GM08714 (cell line): ENCODE data around the gene C1D.

Experiments used
- H3K4me3 ChIP-seq: fragments of 200-500 bp; sonication (Bioruptor generic); 2 replicates; pipeline ENCODE4 v1.5.1; 2014; ENCODE audit warnings: mild to moderate bottlenecking, low read length, inconsistent platforms
- ZNF274 ChIP-seq: IDR thresholded peaks from 2 replicates; pipeline ENCODE4 v1.6.1; 2012; ENCODE audit warnings: mild to moderate bottlenecking, low read depth, low read length

The C1D gene

GRCh38 chr2:68062680-68063387, at the start of gene C1D:
Gene C1D (minus strand): TSS chr2:68063004. CDS start chr2:68047310, 15,694 bp downstream.
- no peak for TF ChIP-seq ZNF274
- H3K4me3 ChIP-seq = peak within 1 kb of the TSS; percentile 97

GRCh38 chr2:68110102-68110501, 47.3 kb upstream of the C1D start:
- no peak for TF ChIP-seq ZNF274
- no peak overlapping the region for H3K4me3 ChIP-seq

- no peak overlapping the region for H3K4me3 ChIP-seq
- no peak for TF ChIP-seq ZNF274
Measured at GRCh38 chr2:68108120-68108519, 45.3 kb upstream of the C1D start.

GRCh38 chr2:68107475-68107874, 44.7 kb upstream of the C1D start:
- H3K4me3 ChIP-seq = no peak overlapping the region
- no peak for TF ChIP-seq ZNF274

- H3K4me3 ChIP-seq = no peak overlapping the region
- no peak for TF ChIP-seq ZNF274
Measured at GRCh38 chr2:68104111-68104835, 41.5 kb upstream of the C1D start.

- no peak overlapping the region for H3K4me3 ChIP-seq
- TF ChIP-seq ZNF274 = no peak
Measured at GRCh38 chr2:68103709-68104055, 40.9 kb upstream of the C1D start.

GRCh38 chr2:68103030-68103708, 40.4 kb upstream of the C1D start:
- TF ChIP-seq ZNF274 = no peak
- H3K4me3 ChIP-seq = no peak overlapping the region

GRCh38 chr2:68100189-68100588, 37.4 kb upstream of the C1D start:
- no peak overlapping the region for H3K4me3 ChIP-seq
- no peak for TF ChIP-seq ZNF274

GRCh38 chr2:68099260-68099659, 36.5 kb upstream of the C1D start:
- TF ChIP-seq ZNF274 = no peak
- H3K4me3 ChIP-seq = no peak overlapping the region

- no peak for TF ChIP-seq ZNF274
- H3K4me3 ChIP-seq = no peak overlapping the region
Measured at GRCh38 chr2:68098291-68098797, 35.5 kb upstream of the C1D start.

GRCh38 chr2:68094111-68094510, 31.3 kb upstream of the C1D start:
- no peak overlapping the region for H3K4me3 ChIP-seq
- TF ChIP-seq ZNF274 = no peak

- TF ChIP-seq ZNF274 = no peak
Measured at GRCh38 chr2:68093634-68094033, 30.8 kb upstream of the C1D start.

GRCh38 chr2:68091439-68092034, 28.7 kb upstream of the C1D start:
- no peak for TF ChIP-seq ZNF274
- H3K4me3 ChIP-seq = no peak overlapping the region

More at GRCh38 chr2:68093634-68094033, 30.8 kb upstream of the C1D start:
- no peak overlapping the region for H3K4me3 ChIP-seq

GRCh38 chr2:68089961-68090360, 27.2 kb upstream of the C1D start:
- no peak for TF ChIP-seq ZNF274

GRCh38 chr2:68088940-68089339, 26.1 kb upstream of the C1D start:
- no peak for TF ChIP-seq ZNF274
- H3K4me3 ChIP-seq = no peak overlapping the region

More at GRCh38 chr2:68089961-68090360, 27.2 kb upstream of the C1D start:
- H3K4me3 ChIP-seq = no peak overlapping the region
